GM12878 (cell line): ENCODE results near the gene RRBP1. TPM values are rescaled to one million over a fixed set of nuclear protein-coding genes. Genes with fewer than 3 reads are reported as not detected.

ENCODE experiments used
- ATAC-seq: fragments of 200-7000 bp; cut with Tn5 transposase; 3 replicates; pipeline ENCODE4 v1.9.1; 2020; ENCODE audit warnings: mild to moderate bottlenecking, moderate library complexity
- BruUV-seq: library from RNA; stranded (reverse); fragments of 400-500 nt; replicated peaks from 2 replicates; lab custom pipeline; 2021; lab: Mats Ljungman, UMichigan
- CTCF ChIA-PET: fragments of 300-600 bp; sonication (Branson Sonifier 250); formaldehyde crosslinking; extraction: SDS; loops from one replicate; lab custom pipeline; 2021; ENCODE audit warnings: inconsistent platforms; lab: Yijun Ruan, JAX
- POLR2A ChIA-PET: fragments of 350-600 bp; formaldehyde crosslinking; extraction: SDS; loops from one replicate; lab custom pipeline; 2021; ENCODE audit warnings: inconsistent platforms; lab: Charles Lee
- RAD21 ChIA-PET: fragments of 300-600 bp; sonication (Branson Sonifier 250); formaldehyde crosslinking; loops from one replicate; lab custom pipeline; 2023; ENCODE audit warnings: antibody characterized with exemption; ENCODE audit not compliant: unreplicated experiment; lab: Charles Lee
- SMC1A ChIA-PET: fragments of 300-600 bp; sonication (Branson Sonifier 250); formaldehyde crosslinking; loops from one replicate; lab custom pipeline; 2023; ENCODE audit not compliant: unreplicated experiment, uncharacterized antibody; lab: Charles Lee
- DNase-seq: peaks from one replicate; pipeline ENCODE4 v3.0.0-alpha.2; 2011; ENCODE audit warnings: low read depth, low spot score
- FAIRE-seq: peaks from 3 replicates; lab custom pipeline; 2011; peaks lifted over from hg19 to GRCh38; lab: Jason Lieb, UNC
- H2AFZ ChIP-seq: 2 replicates; pipeline ENCODE4 v1.6.0; 2011; ENCODE audit warnings: low read depth, low read length, control low read depth; ENCODE audit not compliant: control insufficient read depth
- H3K27ac ChIP-seq: 2 replicates; pipeline ENCODE4 v1.5.1; 2011; ENCODE audit warnings: control low read depth; ENCODE audit not compliant: control insufficient read depth, insufficient read depth
- H3K27me3 ChIP-seq, 2 experiments: replicated peaks in 1 of 2; 2 replicates each; pipeline versions ENCODE4 v1.6.0 to v1.6.1; 2011; ENCODE audit warnings: low read length in 1 of 2; ENCODE audit not compliant: control insufficient read depth in 2 of 2, insufficient read depth in 2 of 2
- H3K36me3 ChIP-seq, 2 experiments: 2 replicates each; pipeline ENCODE4 v1.5.1; 2011; ENCODE audit warnings: low read length in 1 of 2; ENCODE audit not compliant: control insufficient read depth in 2 of 2, insufficient read depth in 2 of 2
- H3K4me1 ChIP-seq: 2 replicates; pipeline ENCODE4 v1.6.1; 2011; ENCODE audit warnings: mild to moderate bottlenecking, low read length, moderate library complexity, mixed read lengths; ENCODE audit not compliant: control insufficient read depth, insufficient read depth
- H3K4me2 ChIP-seq: 2 replicates; pipeline ENCODE4 v1.6.0; 2011; ENCODE audit warnings: control low read depth; ENCODE audit not compliant: control insufficient read depth, insufficient read depth
- H3K4me3 ChIP-seq: fragments of 200-600 bp; sonication (generic); 2 replicates; pipeline ENCODE4 v1.5.1; 2016
- H3K79me2 ChIP-seq: 2 replicates; pipeline ENCODE4 v1.6.0; 2011; ENCODE audit warnings: low read length; ENCODE audit not compliant: control insufficient read depth, insufficient read depth
- H3K9ac ChIP-seq: 2 replicates; pipeline ENCODE4 v1.8.0; 2011; ENCODE audit warnings: low read length, control low read depth, mixed read lengths; ENCODE audit not compliant: control insufficient read depth, insufficient read depth
- H3K9me3 ChIP-seq: replicated peaks from 3 replicates; pipeline ENCODE4 v1.5.1; 2011; ENCODE audit warnings: mild to moderate bottlenecking, low read length; ENCODE audit not compliant: control insufficient read depth, insufficient read depth
- H4K20me1 ChIP-seq: 2 replicates; pipeline ENCODE4 v1.6.0; 2011; ENCODE audit not compliant: control insufficient read depth, insufficient read depth
- JUNB ChIP-seq: IDR thresholded peaks from 2 replicates; pipeline ENCODE4 v1.6.1; 2016; ENCODE audit warnings: antibody characterized with exemption, mild to moderate bottlenecking
- NR2F1 ChIP-seq: fragments of 450-650 bp; conservative IDR thresholded peaks from 2 replicates; pipeline ENCODE4 v1.6.1; 2017; ENCODE audit warnings: mild to moderate bottlenecking
- ZNF622 ChIP-seq: fragments of 450-650 bp; IDR thresholded peaks from 2 replicates; pipeline ENCODE4 v1.6.1; 2017; ENCODE audit warnings: mild to moderate bottlenecking, inconsistent platforms
- WGBS: methylation state at CpG from one replicate; pipeline ENCODE4 v1.1.6; 2016; ENCODE audit warnings: low lambda C conversion rate; ENCODE audit not compliant: insufficient replicate concordance, insufficient coverage; ENCODE audit errors: missing lambda C conversion rate; 5-methylcytosine and 5-hydroxymethylcytosine counted together
- in situ Hi-C: fragments of 300-500 bp; cut with MboI; formaldehyde crosslinking; loops from 9 replicates; pipeline ENCODE4 v1.14.3; 2018; ENCODE audit warnings: mixed read lengths
- intact Hi-C: fragments of 100-400 bp; cut with micrococcal nuclease; formaldehyde crosslinking; loops from one replicate; pipeline ENCODE4 v1.14.2; 2022; ENCODE audit not compliant: unreplicated experiment
- polyA plus RNA-seq, 11 experiments: library from polyadenylated mRNA; depleted of rRNA in 4 of 11; unstranded in 6 of 11; stranded (reverse) in 5 of 11; fragments of >200 nt; fragmentation: Nextera tagmentation in 4 of 11; fragmentation: Illumina TruSeq in 1 of 11; extraction: Ambion mirVana in 4 of 11; extraction: Trizol in 1 of 11; gene quantifications; 1 replicate in 1 of 11; 2 replicates in 10 of 11; pipeline versions ENCODE4 v1.2.1 to v1.2.3, GENCODE V29; 2011 to 2016; ENCODE audit warnings: inconsistent platforms in 2 of 11, missing spikeins in 2 of 11, low read depth in 1 of 11
- total RNA-seq, 4 experiments: library from RNA; depleted of rRNA in 3 of 4; stranded (reverse); fragments of >200 nt in 3 of 4; fragmentation: Illumina TruSeq in 1 of 4; extraction: Trizol in 1 of 4; gene quantifications; 2 replicates each; pipeline versions ENCODE4 v1.2.1 to v1.2.3, GENCODE V29; 2013 to 2021
- TF ChIP-seq, protein P1 (sequence below): fragments of 450-650 bp; IDR thresholded peaks from 2 replicates; pipeline ENCODE4 v1.6.1; 2017; ENCODE audit warnings: antibody characterized with exemption, mild to moderate bottlenecking, moderate library complexity
- TF ChIP-seq, protein P2 (sequence below): IDR thresholded peaks from 2 replicates; pipeline ENCODE4 v1.6.1; 2012; ENCODE audit warnings: low read length, inconsistent platforms
- TF ChIP-seq, protein P3 (sequence below): fragments of 450-650 bp; formaldehyde crosslinking; IDR thresholded peaks from 2 replicates; pipeline ENCODE4 v1.4.0; 2022; ENCODE audit warnings: mild to moderate bottlenecking, moderate library complexity

RRBP1 gene
- total and polyA plus RNA-seq, 10 of the 15 experiments (the other 5 are each of a cell fraction or from before 2014, with no cell fraction given) = 1.2 to 57.4 (median 24.6) TPM

DNA sequence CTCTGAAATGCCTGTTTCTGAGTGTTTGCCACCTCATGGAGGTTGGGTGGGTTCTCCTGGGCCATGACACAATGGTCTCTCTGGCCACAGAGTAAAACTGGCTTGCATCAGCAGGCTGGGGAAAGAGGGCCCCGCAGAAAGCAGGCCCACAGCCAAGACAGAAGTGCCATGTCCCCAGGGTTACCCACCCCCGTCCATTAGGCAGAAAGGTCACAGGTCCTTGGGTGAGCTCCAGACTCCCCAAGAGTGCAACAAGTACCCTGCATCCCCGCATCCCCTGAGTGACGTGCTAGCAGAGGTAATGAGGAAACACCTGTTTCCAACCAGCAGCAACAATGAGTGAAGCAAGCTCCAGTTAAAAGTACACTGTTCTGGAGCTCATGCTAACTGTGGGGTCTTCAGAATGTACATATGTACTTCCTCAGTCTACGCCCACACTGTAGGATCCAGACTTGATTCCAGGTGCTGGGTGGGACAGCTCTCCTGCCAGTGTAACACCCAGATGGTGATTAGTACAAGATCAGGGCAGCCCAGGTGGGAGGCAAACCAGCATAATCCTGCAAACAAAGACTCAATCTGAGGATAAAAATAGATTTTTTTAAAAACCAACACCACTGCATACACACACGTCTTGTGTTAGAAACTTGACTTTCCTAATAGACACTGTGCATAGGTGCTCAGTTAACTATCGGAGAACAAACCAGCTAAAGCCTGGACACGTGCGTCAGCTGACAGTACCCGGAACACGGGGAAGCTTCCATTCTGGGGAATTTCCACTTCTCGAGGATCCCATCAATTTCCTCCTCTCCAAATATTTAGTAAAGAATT lies 31.5 kb downstream of the RRBP1 start:
- intact Hi-C loops = loop anchor here (10.0 kb wide), 1 partner anchor 244 kb away; no protein-coding TSS in a partner anchor
- RAD21 ChIA-PET = no interaction called here
- POLR2A ChIA-PET = interaction anchor here (0.5 kb wide), 1 partner anchor 32 kb away, joined by 3 read pairs; the partner anchor contains the start of gene RRBP1

More for the DNA sequence above, 31.5 kb downstream of the RRBP1 start:
- SMC1A ChIA-PET = interaction anchor here (1.0 to 1.1 kb wide), 2 partner anchors 246 to 289 kb away, joined by 3 read pairs; no protein-coding TSS in a partner anchor
- H2AFZ ChIP-seq = no peak overlapping the region
- in situ Hi-C loops = no loop called here
- 89% methylated on average over 11 of the region's 12 CpGs for WGBS
- BruUV-seq = no TSS peak
- H4K20me1 ChIP-seq = no peaks in the 10 kb centered on the region
- no peaks in the 10 kb centered on the region for H3K9me3 ChIP-seq
- TF ChIP-seq, protein P1, sequence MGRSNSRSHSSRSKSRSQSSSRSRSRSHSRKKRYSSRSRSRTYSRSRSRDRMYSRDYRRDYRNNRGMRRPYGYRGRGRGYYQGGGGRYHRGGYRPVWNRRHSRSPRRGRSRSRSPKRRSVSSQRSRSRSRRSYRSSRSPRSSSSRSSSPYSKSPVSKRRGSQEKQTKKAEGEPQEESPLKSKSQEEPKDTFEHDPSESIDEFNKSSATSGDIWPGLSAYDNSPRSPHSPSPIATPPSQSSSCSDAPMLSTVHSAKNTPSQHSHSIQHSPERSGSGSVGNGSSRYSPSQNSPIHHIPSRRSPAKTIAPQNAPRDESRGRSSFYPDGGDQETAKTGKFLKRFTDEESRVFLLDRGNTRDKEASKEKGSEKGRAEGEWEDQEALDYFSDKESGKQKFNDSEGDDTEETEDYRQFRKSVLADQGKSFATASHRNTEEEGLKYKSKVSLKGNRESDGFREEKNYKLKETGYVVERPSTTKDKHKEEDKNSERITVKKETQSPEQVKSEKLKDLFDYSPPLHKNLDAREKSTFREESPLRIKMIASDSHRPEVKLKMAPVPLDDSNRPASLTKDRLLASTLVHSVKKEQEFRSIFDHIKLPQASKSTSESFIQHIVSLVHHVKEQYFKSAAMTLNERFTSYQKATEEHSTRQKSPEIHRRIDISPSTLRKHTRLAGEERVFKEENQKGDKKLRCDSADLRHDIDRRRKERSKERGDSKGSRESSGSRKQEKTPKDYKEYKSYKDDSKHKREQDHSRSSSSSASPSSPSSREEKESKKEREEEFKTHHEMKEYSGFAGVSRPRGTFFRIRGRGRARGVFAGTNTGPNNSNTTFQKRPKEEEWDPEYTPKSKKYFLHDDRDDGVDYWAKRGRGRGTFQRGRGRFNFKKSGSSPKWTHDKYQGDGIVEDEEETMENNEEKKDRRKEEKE = no peak
- TF ChIP-seq, protein P2, sequence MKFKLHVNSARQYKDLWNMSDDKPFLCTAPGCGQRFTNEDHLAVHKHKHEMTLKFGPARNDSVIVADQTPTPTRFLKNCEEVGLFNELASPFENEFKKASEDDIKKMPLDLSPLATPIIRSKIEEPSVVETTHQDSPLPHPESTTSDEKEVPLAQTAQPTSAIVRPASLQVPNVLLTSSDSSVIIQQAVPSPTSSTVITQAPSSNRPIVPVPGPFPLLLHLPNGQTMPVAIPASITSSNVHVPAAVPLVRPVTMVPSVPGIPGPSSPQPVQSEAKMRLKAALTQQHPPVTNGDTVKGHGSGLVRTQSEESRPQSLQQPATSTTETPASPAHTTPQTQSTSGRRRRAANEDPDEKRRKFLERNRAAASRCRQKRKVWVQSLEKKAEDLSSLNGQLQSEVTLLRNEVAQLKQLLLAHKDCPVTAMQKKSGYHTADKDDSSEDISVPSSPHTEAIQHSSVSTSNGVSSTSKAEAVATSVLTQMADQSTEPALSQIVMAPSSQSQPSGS = no peak
- TF ChIP-seq JUNB (no peak), ZNF622 (no peak), NR2F1 (no peak)
- TF ChIP-seq, protein P3, sequence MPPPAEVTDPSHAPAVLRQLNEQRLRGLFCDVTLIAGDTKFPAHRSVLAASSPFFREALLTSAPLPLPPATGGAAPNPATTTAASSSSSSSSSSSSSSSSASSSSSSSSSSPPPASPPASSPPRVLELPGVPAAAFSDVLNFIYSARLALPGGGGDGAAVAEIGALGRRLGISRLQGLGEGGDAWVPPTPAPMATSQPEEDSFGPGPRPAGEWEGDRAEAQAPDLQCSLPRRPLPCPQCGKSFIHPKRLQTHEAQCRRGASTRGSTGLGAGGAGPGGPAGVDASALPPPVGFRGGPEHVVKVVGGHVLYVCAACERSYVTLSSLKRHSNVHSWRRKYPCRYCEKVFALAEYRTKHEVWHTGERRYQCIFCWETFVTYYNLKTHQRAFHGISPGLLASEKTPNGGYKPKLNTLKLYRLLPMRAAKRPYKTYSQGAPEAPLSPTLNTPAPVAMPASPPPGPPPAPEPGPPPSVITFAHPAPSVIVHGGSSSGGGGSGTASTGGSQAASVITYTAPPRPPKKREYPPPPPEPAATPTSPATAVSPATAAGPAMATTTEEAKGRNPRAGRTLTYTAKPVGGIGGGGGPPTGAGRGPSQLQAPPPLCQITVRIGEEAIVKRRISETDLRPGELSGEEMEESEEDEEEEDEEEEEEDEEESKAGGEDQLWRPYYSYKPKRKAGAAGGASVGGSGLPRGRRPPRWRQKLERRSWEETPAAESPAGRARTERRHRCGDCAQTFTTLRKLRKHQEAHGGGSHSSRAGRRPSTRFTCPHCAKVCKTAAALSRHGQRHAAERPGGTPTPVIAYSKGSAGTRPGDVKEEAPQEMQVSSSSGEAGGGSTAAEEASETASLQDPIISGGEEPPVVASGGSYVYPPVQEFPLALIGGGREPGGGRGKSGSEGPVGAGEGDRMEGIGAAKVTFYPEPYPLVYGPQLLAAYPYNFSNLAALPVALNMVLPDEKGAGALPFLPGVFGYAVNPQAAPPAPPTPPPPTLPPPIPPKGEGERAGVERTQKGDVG = no peak
- no peak overlapping the region for H3K4me3 ChIP-seq
- ATAC-seq (no peak), FAIRE-seq (no peak), DNase-seq (no peak)
- no peak overlapping the region for H3K9ac ChIP-seq
- H3K79me2 ChIP-seq = no peaks in the 10 kb centered on the region; the same call in 1 of the 2 replicates
- H3K4me1 ChIP-seq = peaks cover 9% of the 10 kb centered on the region
- H3K27ac ChIP-seq = no peak overlapping the region
- CTCF ChIA-PET = interaction anchor here (0.6 to 1.1 kb wide), 2 partner anchors 288 to 349 kb away, joined by 3 to 5 read pairs; no protein-coding TSS in a partner anchor
- no peaks in the 10 kb centered on the region for H3K27me3 ChIP-seq
- no peak overlapping the region for H3K4me2 ChIP-seq
- H3K36me3 ChIP-seq = peaks cover 2 to 5% of the 10 kb centered on the region in 2 experiments; a peak in 3 of 4 replicates
